ENCODE results near the gene RGS6. TPM values are rescaled to one million over a fixed set of nuclear protein-coding genes. Genes with fewer than 3 reads are reported as not detected.

RGS6 gene
- total and polyA plus RNA-seq, 7 donors, result 0.19 to 1.6 (median 0.42) TPM

GRCh38 chr14:72201645-72202044, 269.4 kb downstream of the RGS6 start:
- no peak overlapping the region for H3K27ac ChIP-seq
- ATAC-seq (no peak), DNase-seq (no peak)
- intact Hi-C loops (cut with DNase I), result no loop called here
- H3K4me1 ChIP-seq, result no peaks in the 10 kb centered on the region
- TF ChIP-seq CTCF (IDR thresholded peaks at IDR 0.05), result no peak
- no peak overlapping the region for H3K4me3 ChIP-seq
- H3K9me3 ChIP-seq, result no peaks in the 10 kb centered on the region
- no peaks in the 10 kb centered on the region for H3K36me3 ChIP-seq (ENCODE audit: insufficient read depth in 1 of 2, low read depth in 1 of 2)
- H3K27me3 ChIP-seq (ENCODE audit: insufficient read depth in 3 of 3, low read length in 2 of 3), result peaks cover 0 to 2% (median 0%) of the 10 kb centered on the region in 3 donors

- no peak for TF ChIP-seq CTCF (IDR thresholded peaks at IDR 0.05)
- no peaks in the 10 kb centered on the region for H3K36me3 ChIP-seq (ENCODE audit: insufficient read depth in 1 of 2, low read depth in 1 of 2)
- intact Hi-C loops (cut with DNase I), result no loop called here
Observed at GRCh38 chr14:72213424-72213823, 281.2 kb downstream of the RGS6 start.

GRCh38 chr14:72215080-72215479, 282.9 kb downstream of the RGS6 start:
- ATAC-seq, result no peak
- WGBS, 3 donors, result 71 to 79% (median 76%) methylated on average over 2 of the region's 2 CpGs
- Histone ChIP-seq H3K4me3 (no peak overlapping the region), H3K9me3 (no peaks in the 10 kb centered on the region), H3K27ac (no peak overlapping the region), H3K36me3 (ENCODE audit: insufficient read depth in 1 of 2, low read depth in 1 of 2) (no peaks in the 10 kb centered on the region), H3K27me3 (ENCODE audit: insufficient read depth in 3 of 3, low read length in 2 of 3) (no peaks in the 10 kb centered on the region), H3K4me1 (no peaks in the 10 kb centered on the region)
- DNase-seq, result no peak
- intact Hi-C loops (cut with DNase I), result no loop called here
- no peak for TF ChIP-seq CTCF (IDR thresholded peaks at IDR 0.05)

More at GRCh38 chr14:72213424-72213823, 281.2 kb downstream of the RGS6 start:
- no peak overlapping the region for H3K4me3 ChIP-seq
- H3K27ac ChIP-seq, result no peak overlapping the region
- ATAC-seq (no peak), DNase-seq (no peak)
- WGBS, 3 donors, result 67 to 69% (median 69%) methylated on average over 4 of the region's 4 CpGs
- H3K9me3 ChIP-seq, result no peaks in the 10 kb centered on the region
- no peaks in the 10 kb centered on the region for H3K27me3 ChIP-seq (ENCODE audit: insufficient read depth in 3 of 3, low read length in 2 of 3)
- H3K4me1 ChIP-seq, result no peaks in the 10 kb centered on the region

GRCh38 chr14:72217135-72217534, 284.9 kb downstream of the RGS6 start:
- no peak overlapping the region for H3K27ac ChIP-seq
- 73 to 88% (median 83%) methylated on average over 1 of the region's 1 CpG for WGBS, 3 donors
- H3K36me3 ChIP-seq (ENCODE audit: insufficient read depth in 1 of 2, low read depth in 1 of 2), result no peaks in the 10 kb centered on the region
- H3K27me3 ChIP-seq (ENCODE audit: insufficient read depth in 3 of 3, low read length in 2 of 3), result no peaks in the 10 kb centered on the region
- no peak for DNase-seq
- no peak for ATAC-seq
- peaks cover 4% of the 10 kb centered on the region for H3K9me3 ChIP-seq
- H3K4me1 ChIP-seq, result no peaks in the 10 kb centered on the region
- no peak overlapping the region for H3K4me3 ChIP-seq
- no peak for TF ChIP-seq CTCF (IDR thresholded peaks at IDR 0.05)
- intact Hi-C loops (cut with DNase I), result no loop called here

- Histone ChIP-seq H3K4me3 (no peak overlapping the region), H3K36me3 (ENCODE audit: insufficient read depth in 1 of 2, low read depth in 1 of 2) (no peaks in the 10 kb centered on the region), H3K27me3 (ENCODE audit: insufficient read depth in 3 of 3, low read length in 2 of 3) (no peaks in the 10 kb centered on the region), H3K9me3 (peaks cover 4% of the 10 kb centered on the region), H3K4me1 (no peaks in the 10 kb centered on the region), H3K27ac (no peak overlapping the region)
- DNase-seq (no peak), ATAC-seq (no peak)
- no peak for TF ChIP-seq CTCF (IDR thresholded peaks at IDR 0.05)
- intact Hi-C loops (cut with DNase I), result no loop called here
- 79 to 90% (median 83%) methylated on average over 1 of the region's 1 CpG for WGBS, 3 donors
Observed at GRCh38 chr14:72222046-72222445, 289.8 kb downstream of the RGS6 start.
